Gastrocnemius medialis (tissue), 4 donors: Measurements from ENCODE around the gene SPIB. TPM values are rescaled to one million over a fixed set of nuclear protein-coding genes. Genes with fewer than 3 reads are reported as not detected.
A peak's percentile ranks its signal among the peaks of the same experiment; 100 is the strongest.

Experiments used
- ATAC-seq, 2 donors: fragments of 150-250 bp; one replicate each; pipeline ENCODE4 v1.9.1; 2016
- DNase-seq, 2 donors: peaks; one replicate each; pipeline ENCODE4 v3.0.0-alpha.2; 2019
- H3K27ac ChIP-seq, 4 donors: fragments of 200-600 bp; sonication (generic); 1 replicate in 1 of 4; 2 replicates in 3 of 4; pipeline ENCODE4 v1.5.1; 2016 to 2018; ENCODE audit warnings: mild to moderate bottlenecking in 2 of 4, moderate library complexity in 1 of 4
- H3K27me3 ChIP-seq, 3 donors: fragments of 200-600 bp; sonication (generic) in 2 of 3; 1 replicate in 1 of 3; 2 replicates in 2 of 3; pipeline versions ENCODE4 v1.5.1 to v1.6.0; 2016 to 2019; ENCODE audit warnings: mild to moderate bottlenecking in 1 of 3, moderate library complexity in 1 of 3
- H3K36me3 ChIP-seq, 2 donors: fragments of 200-600 bp; sonication (generic) in 1 of 2; one replicate each; pipeline ENCODE4 v1.5.1; 2017 to 2018
- H3K4me1 ChIP-seq, 2 donors: fragments of 200-600 bp; sonication (generic) in 1 of 2; one replicate each; pipeline ENCODE4 v1.5.1; 2016 to 2017; ENCODE audit warnings: mild to moderate bottlenecking in 2 of 2
- H3K4me3 ChIP-seq, 4 donors: fragments of 200-600 bp; sonication (generic) in 3 of 4; 1 replicate in 1 of 4; 2 replicates in 3 of 4; pipeline ENCODE4 v1.5.1; 2016 to 2019; ENCODE audit warnings: mild to moderate bottlenecking in 2 of 4
- H3K9me3 ChIP-seq, 3 donors: fragments of 200-600 bp; sonication (generic) in 2 of 3; 1 replicate in 1 of 3; 2 replicates in 2 of 3; pipeline ENCODE4 v1.5.1; 2016 to 2019
- POLR2A ChIP-seq, 2 donors: fragments of 450-650 bp; IDR thresholded peaks; one replicate each; pipeline ENCODE4 v1.6.1; 2017; ENCODE audit warnings: antibody characterized with exemption in 2 of 2, mild to moderate bottlenecking in 2 of 2, moderate library complexity in 2 of 2
- in situ Hi-C, 4 donors: fragments of 200-750 bp; cut with MboI; loops; one replicate each; pipeline versions ENCODE4 v1.15.0 to v1.8.0; 2017; ENCODE audit warnings: low sequenced_read_pairs in 4 of 4
- intact Hi-C: fragments of 100-400 bp; cut with DNase I; formaldehyde crosslinking; loops from one replicate; pipeline ENCODE4 v1.15.1; 2023; ENCODE audit warnings: low total_unique reads
- total RNA-seq, 4 donors: library from RNA; depleted of rRNA; stranded (reverse); fragments of >200 nt; gene quantifications; one replicate each; pipeline versions ENCODE4 v1.1.0 to v1.2.3, GENCODE V29; 2016
- TF ChIP-seq, protein P1 (sequence below), 5 experiments: fragments of 450-650 bp in 3 of 5; fragments of 200-600 bp in 2 of 5; sonication (generic) in 2 of 5; IDR thresholded peaks in 4 of 5; conservative IDR thresholded peaks in 1 of 5; 1 replicate in 4 of 5; 2 replicates in 1 of 5; pipeline ENCODE4 v1.5.1; 2016 to 2019; ENCODE audit warnings: antibody characterized with exemption in 5 of 5, mild to moderate bottlenecking in 3 of 5, moderate library complexity in 3 of 5

SPIB gene
- total RNA-seq, 4 donors from 2014 or later: 0.15 TPM; not detected in 3

DNA sequence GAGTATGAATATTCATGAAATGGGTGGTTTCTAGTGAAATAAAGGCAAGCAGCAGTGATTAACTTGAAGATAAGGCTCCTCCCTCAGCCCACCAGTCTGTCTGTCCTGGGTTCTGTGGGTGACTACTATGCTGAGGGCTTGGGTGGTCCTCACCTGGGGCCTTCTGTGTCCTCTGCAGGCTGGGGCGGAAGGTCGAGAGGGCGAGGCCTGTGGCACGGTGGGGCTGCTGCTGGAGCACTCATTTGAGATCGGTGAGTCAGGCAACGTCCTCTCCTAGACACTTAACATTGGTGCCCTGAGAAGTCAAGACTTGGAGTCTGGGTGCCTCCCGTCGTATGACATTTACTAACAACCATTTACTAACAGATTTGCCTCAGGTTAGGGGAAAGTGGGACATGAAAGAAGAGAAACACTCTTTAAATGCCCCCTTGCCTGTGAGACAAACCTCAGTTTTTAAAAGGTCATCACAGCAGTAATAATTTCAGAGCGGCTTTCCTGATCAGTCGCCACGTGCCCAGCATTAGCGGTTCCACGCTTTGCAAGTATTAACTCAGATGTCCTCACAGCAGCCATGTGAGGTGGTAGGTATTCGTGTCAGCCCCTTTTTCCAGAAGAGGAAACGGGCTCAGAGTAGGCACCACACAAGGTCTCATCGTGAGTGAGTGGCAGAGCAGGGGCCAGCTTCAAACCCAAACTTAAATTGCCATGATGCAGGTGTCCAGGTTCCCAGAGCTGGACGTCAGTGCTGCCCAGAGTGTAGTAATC is 59.2 kb downstream of the SPIB start:
- Histone ChIP-seq H3K36me3 (peaks cover 0 to 42% of the 10 kb centered on the region in 2 donors), H3K27ac (peak overlapping the region in 1 of 4 donors; percentile 25), H3K4me3 (peak overlapping the region in 1 of 4 donors; percentile 99), H3K4me1 (peaks cover 13 to 18% of the 10 kb centered on the region in 2 donors), H3K27me3 (no peaks in the 10 kb centered on the region), H3K9me3 (no peaks in the 10 kb centered on the region)
- in situ Hi-C loops (no loop called here), intact Hi-C loops (no loop called here)
- DNase-seq (no peak), ATAC-seq (no peak)
- no peak for TF ChIP-seq POLR2A (IDR thresholded peaks at IDR 0.05)
- TF ChIP-seq, protein P1, sequence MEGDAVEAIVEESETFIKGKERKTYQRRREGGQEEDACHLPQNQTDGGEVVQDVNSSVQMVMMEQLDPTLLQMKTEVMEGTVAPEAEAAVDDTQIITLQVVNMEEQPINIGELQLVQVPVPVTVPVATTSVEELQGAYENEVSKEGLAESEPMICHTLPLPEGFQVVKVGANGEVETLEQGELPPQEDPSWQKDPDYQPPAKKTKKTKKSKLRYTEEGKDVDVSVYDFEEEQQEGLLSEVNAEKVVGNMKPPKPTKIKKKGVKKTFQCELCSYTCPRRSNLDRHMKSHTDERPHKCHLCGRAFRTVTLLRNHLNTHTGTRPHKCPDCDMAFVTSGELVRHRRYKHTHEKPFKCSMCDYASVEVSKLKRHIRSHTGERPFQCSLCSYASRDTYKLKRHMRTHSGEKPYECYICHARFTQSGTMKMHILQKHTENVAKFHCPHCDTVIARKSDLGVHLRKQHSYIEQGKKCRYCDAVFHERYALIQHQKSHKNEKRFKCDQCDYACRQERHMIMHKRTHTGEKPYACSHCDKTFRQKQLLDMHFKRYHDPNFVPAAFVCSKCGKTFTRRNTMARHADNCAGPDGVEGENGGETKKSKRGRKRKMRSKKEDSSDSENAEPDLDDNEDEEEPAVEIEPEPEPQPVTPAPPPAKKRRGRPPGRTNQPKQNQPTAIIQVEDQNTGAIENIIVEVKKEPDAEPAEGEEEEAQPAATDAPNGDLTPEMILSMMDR (IDR thresholded peaks at IDR 0.05 in 4 of 5, conservative IDR thresholded peaks at IDR 0.05 in 1 of 5): no peak

DNA sequence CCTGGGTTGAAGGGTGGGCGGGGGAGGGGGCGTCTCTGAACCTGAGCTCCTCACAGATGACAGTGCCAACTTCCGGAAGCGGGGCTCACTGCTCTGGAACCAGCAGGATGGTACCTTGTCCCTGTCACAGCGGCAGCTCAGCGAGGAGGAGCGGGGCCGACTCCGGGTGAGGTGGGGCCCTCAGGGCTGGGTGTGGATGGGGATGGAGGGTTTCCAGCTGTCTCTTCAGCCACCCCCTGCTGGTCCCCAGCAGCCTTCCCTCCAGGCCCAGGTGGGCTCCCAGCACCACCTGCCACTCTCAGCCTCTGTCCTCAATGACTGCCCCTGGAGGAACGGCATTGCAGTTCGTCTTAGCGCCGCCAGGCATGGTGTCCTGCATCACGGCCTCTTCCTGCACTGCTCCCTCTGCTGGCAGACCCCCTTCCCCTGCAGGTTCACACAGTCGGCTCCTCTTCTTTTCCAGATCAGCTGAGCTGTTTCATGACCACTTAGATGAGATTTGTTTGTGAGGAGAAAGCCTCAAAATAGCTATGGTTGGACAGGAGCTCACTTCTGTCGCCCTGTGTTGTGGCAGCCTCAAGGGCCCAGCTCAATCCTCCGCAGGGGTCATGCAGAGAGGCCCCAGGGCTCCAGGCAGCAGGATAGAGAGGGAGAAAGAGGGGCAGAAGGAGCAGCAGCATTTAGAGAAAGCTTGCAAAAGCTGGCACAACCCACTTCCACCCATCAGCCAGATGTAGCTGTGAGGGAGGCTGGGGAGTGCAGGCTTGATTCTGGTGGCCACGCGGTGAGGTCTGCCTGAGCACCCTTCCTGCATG is 60.4 kb downstream of the SPIB start:
- H3K4me1 ChIP-seq: peaks cover 13 to 18% of the 10 kb centered on the region in 2 donors
- no peaks in the 10 kb centered on the region for H3K27me3 ChIP-seq
- H3K27ac ChIP-seq: no peak overlapping the region
- no peaks in the 10 kb centered on the region for H3K9me3 ChIP-seq
- H3K4me3 ChIP-seq: no peak overlapping the region
- ATAC-seq (no peak), DNase-seq (peak in 1 of 2 donors; percentile 46)
- intact Hi-C loops: no loop called here
- in situ Hi-C loops: no loop called here
- TF ChIP-seq, protein P1 (IDR thresholded peaks at IDR 0.05 in 4 of 5, conservative IDR thresholded peaks at IDR 0.05 in 1 of 5): peak; percentile 44 to 64 (median 53)
- no peak for TF ChIP-seq POLR2A (IDR thresholded peaks at IDR 0.05)
- H3K36me3 ChIP-seq: peaks cover 0 to 42% of the 10 kb centered on the region in 2 donors

DNA sequence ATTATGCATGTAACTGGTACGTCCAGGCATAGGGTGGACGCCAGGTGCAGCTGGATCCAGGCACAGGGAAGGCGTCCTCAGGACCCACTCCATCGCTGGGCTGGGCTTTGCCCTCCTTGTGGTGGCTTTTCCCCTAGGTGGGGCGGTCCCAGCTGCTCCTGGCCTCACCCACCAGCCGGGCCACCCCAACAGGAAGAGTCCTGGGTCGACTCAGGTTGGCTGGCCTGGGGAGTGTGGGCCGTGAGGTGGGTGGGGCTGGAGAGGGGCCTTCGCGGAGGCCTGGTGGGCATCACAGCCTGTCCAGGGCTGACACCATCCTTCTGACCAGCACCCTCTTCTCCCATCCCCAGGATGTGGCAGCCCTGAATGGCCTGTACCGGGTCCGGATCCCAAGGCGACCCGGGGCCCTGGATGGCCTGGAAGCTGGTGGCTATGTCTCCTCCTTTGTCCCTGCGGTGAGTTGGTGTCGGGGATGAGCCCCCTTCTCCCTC is 61.1 kb downstream of the SPIB start:
- intact Hi-C loops: loop anchor here (10.0 kb wide), 1 partner anchor 275 kb away; the partner anchor contains the start of gene MYH14
- in situ Hi-C loops: no loop called here
- DNase-seq (no peak), ATAC-seq (no peak)
- peaks cover 0 to 42% of the 10 kb centered on the region in 2 donors for H3K36me3 ChIP-seq
- no peak for TF ChIP-seq POLR2A (IDR thresholded peaks at IDR 0.05)
- H3K9me3 ChIP-seq: no peaks in the 10 kb centered on the region
- no peak overlapping the region for H3K27ac ChIP-seq
- H3K4me3 ChIP-seq: no peak overlapping the region
- peaks cover 13 to 18% of the 10 kb centered on the region in 2 donors for H3K4me1 ChIP-seq
- H3K27me3 ChIP-seq: no peaks in the 10 kb centered on the region

DNA sequence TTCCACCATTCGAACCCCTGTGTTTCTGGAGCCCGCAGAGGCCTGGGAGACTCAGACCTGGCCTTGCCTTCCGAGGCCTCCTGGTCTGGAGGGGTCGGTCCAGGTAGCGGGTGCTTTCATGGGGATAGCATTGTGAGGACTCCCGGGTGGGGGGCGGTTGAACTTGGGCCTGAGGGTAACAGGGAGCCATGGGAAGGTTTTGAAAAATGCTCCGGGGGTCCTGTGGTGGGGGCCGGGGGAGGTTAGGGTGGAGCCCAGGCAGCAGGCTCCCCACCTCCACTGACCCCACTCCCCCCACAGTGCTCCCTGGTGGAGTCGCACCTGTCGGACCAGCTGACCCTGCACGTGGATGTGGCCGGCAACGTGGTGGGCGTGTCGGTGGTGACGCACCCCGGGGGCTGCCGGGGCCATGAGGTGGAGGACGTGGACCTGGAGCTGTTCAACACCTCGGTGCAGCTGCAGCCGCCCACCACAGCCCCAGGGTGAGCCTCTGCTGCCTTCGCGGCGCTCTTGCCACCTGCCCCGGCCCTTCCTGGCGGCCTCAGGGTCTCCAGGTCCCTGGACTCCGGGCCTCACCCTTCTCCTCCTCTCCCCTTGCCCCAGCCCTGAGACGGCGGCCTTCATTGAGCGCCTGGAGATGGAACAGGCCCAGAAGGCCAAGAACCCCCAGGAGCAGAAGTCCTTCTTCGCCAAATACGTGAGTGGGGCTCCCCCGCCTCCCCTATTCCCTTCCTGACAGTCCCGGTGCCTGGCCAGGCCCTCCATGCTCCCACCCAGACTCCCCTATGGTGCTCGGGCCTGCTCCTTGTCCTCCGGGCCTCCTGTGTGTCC is 61.8 kb downstream of the SPIB start:
- Histone ChIP-seq H3K27ac (no peak overlapping the region), H3K4me1 (peaks cover 13 to 18% of the 10 kb centered on the region in 2 donors), H3K4me3 (no peak overlapping the region), H3K9me3 (no peaks in the 10 kb centered on the region), H3K36me3 (peaks cover 0 to 42% of the 10 kb centered on the region in 2 donors), H3K27me3 (no peaks in the 10 kb centered on the region)
- no peak for ATAC-seq
- in situ Hi-C loops (no loop called here), intact Hi-C loops (loop anchor here (10.0 kb wide), 1 partner anchor 276 kb away; the partner anchor contains the start of gene MYH14)
- DNase-seq: no peak
- TF ChIP-seq POLR2A (IDR thresholded peaks at IDR 0.05): no peak
- TF ChIP-seq, protein P1 (IDR thresholded peaks at IDR 0.05 in 4 of 5, conservative IDR thresholded peaks at IDR 0.05 in 1 of 5): no peak

Other genes starting within 250 kb of the SPIB start
- 100 to 1,000 TPM; 103 to 174 (median 141) TPM for gene MYH14, start 215.3 kb upstream of the SPIB start, total RNA-seq
- gene KCNC3, start 89.6 kb upstream of the SPIB start, total RNA-seq: 1 to 10 TPM in 1 of 4 donors, under 1 TPM in 3; 0.25 to 1.4 (median 0.53) TPM
- gene NAPSA, start 53.3 kb upstream of the SPIB start, total RNA-seq: under 1 TPM in 1 of 4 donors, not detected in 3; 0.09 TPM
- gene NR1H2, start 42.5 kb upstream of the SPIB start, total RNA-seq: 100 to 1,000 TPM; 155 to 232 (median 200) TPM
- 10 to 100 TPM in 1 of 4 donors, 1 to 10 TPM in 3; 4.0 to 18.3 (median 6.0) TPM for gene POLD1, start 34.6 kb upstream of the SPIB start, total RNA-seq
- 100 to 1,000 TPM; 358 to 988 (median 442) TPM for gene MYBPC2, start 14.0 kb downstream of the SPIB start, total RNA-seq
- gene EMC10, start 57.6 kb downstream of the SPIB start, total RNA-seq: 10 to 100 TPM; 29.2 to 67.4 (median 45.4) TPM
- gene GARIN5A, start 57.9 kb downstream of the SPIB start, total RNA-seq: 10 to 100 TPM in 1 of 4 donors, 1 to 10 TPM in 2, not detected in 1; 1.2 to 11.0 (median 1.9) TPM
- gene JOSD2, start 92.3 kb downstream of the SPIB start, total RNA-seq: 10 to 100 TPM; 22.1 to 36.9 (median 27.8) TPM
- not detected for gene ASPDH, start 95.0 kb downstream of the SPIB start, total RNA-seq
- gene LRRC4B, start 149.5 kb downstream of the SPIB start, total RNA-seq: under 1 TPM in 3 of 4 donors, not detected in 1; 0.33 to 0.81 (median 0.34) TPM
- gene SYT3, start 220.9 kb downstream of the SPIB start, total RNA-seq: under 1 TPM in 1 of 4 donors, not detected in 3; 0.09 TPM
- not detected for gene C19orf81, start 230.5 kb downstream of the SPIB start, total RNA-seq